GM23248 (cell line): ENCODE results near the gene MRPL57.

Experiments
- EZH2 ChIP-seq: fragments of 200-600 bp; sonication (generic); IDR thresholded peaks from 2 replicates; pipeline ENCODE4 v1.6.1; 2018; ENCODE audit warnings: antibody characterized with exemption, mild to moderate bottlenecking; ENCODE audit not compliant: insufficient read depth, poor library complexity, severe bottlenecking
- EZH2phosphoT487 ChIP-seq: fragments of 200-600 bp; sonication (generic); IDR thresholded peaks from 2 replicates; pipeline ENCODE4 v1.6.1; 2018; ENCODE audit warnings: antibody characterized with exemption, moderate library complexity, mild to moderate bottlenecking, low read depth; ENCODE audit not compliant: insufficient read depth

DNA sequence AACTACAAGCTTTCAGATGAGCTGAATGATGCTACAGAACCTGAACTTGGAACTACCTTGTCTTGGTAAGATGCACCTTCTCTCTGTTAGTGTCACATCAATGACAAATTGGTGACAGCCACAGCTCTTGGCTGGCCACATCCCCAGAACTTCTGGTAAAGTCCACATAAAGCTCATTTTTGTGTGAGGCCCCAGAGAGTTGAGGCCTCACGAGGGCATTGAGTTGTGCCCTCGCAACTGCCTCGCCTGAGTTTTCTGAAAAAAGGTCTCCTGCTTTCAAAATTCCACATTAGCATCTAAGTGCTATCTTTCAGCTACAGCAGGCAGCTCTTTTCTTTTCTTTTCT is 42.6 kb downstream of the MRPL57 start:
- TF ChIP-seq EZH2 (no peak), EZH2phosphoT487 (no peak)
